NCI-H1417 treated with DMSO at 0.1 percent for 48 hours (cell line): ENCODE results near the gene PDE10A.

Experiments used
- DNase-seq: peaks from one replicate; lab custom pipeline; 2025; lab: John Stamatoyannopoulos, UW

PDE10A gene

DNA sequence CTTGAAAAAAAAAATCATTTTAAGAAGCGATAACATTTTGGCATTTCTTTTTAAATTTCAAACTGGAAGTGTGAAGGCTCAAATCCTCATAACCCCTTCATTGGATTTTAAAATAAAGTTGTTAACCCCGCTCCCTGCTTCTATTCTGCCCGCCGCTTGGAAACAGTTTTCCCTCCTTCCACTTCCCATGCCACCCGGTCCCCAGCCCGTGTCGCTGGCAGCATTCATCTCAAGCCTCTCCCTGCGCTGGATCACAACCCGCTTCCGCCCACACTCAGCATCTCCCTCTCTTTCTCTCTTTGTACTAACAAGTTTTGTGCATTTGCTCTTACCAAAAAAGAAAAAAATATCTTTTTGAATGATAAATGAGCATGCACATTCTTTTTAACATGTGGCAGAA lies 15.4 kb upstream of the PDE10A start:
- no peak for DNase-seq

DNA sequence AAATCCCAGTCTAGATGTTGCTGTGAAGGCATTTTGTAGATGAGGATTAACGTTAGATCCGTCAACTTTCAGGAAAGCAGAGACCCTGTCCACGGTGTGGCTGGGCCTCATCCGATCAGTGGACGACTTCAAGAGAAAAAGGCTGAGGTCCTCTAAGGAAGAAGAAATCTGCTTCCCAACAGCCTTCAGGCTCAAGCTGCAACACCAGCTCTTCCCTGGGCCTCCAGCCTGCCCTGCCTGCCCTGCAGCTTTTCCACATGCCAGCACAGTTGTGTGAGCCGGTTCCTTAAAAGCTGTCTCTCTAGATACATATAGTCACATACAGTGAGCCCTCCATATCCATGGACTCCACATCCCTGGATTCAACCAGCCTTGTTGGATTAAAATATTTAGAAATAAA lies 14.1 kb upstream of the PDE10A start:
- no peak for DNase-seq

DNA sequence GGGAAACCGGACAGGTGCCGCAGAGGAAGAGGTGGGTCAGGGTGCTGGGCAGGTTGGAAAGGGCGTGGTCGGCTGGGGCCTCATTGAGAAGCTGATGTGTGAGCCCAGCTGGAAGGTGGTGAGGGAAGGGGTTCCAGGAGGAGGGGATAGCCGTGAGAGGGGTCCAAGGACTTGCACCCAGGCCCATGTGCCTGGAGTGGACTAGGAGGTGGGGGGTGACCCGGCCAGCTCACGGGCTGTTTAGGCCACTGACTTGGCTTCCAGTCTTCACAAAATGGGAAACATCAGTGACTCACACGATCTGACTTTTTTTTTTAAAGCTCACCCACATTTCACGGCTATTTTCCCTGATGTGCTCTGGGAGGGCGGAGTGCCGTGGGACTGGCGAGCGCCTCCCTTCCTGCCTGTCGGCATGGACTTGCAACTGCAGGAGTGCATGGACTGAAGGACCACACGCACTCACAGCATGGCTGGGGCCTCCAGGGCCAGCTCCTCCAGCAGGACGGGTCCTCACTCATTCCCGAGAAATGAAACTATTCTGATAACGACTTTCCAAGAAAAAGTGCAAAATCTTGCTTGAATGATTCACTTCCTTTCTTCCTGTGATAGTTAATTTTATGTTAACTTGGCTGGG lies 13.5 kb upstream of the PDE10A start:
- DNase-seq: no peak

DNA sequence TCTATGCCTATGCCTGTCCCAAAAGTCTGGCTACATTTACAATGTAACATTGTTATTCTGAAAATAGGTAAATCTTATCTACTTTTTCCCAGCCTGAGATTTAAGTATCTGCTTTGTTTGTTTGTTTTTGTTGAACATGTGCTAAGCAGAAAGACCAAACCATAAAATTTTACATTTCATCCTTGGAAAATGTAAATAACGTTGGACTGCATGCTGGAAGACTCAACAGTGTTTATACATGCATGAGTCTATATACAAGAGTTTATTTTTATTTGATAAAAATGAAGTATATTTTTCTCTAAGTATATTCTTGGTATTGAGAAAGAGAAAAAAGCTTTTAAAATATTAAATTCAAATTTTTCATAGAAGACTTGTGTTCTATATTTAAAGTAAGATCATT lies 12.1 kb upstream of the PDE10A start:
- no peak for DNase-seq

DNA sequence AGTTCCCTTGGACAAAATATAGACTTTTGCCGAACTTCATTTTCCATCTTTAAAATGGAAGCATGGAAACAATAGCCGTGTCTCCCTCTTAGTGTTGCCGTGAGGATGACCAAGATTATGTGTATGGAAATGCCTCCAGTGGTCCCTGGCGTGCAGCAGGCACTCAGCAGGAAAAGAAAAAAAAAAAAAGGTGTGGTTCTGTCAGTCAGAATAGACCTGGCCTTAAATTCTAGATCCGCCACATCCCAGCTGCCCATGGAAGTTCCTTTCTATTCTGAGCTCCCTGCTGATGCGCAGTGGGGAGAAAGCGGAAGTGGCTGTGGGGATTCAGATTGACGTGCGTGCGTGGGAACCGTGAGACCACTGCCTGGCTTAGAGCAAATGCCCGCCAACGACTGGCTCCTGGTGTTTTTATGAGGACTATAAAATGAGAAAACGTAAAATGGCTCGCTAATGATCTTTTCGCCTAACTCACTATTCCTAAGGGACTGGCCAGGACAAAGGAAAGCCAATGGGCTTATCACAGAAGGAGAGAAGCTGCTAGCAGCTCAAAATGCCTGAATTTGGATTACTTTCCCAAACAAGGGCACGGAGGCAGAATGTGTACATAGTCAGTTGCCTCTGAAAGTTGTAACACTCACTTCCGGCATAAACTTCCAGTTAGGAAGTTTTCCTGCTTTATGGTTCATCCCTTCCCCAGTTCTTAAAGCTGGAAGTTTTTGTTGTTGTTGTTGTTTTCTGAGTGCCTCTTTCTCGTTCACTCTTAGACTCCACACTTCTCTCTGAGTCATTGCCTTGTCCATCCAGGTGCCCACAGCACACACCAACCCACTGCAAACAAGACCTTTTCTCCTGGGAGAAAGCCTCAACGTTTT lies 11.4 kb upstream of the PDE10A start:
- DNase-seq: no peak

DNA sequence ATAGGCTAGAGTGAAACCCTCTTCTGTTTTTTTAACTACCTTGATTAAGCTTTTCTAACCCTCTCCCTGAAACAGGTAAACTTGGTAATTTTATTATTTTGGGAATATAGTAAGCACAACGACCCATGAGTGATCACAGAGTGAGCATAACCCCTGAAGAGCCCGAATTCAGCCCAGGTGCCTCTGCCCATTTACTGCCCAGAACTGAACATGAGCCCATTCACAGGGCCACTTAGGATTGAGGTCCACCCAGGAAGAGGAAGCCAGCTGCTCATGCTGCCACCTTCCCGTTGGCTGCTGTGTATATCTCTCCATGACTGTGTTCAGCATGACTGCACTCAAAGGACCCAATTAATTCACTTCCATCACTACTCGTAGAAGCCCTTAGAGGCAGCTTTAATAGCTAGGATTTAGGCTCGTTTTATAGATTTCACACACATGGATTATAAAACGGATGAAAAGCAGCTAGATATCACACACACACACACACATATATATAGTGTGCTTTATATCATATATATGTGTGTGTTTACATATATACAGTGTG lies 8.3 kb upstream of the PDE10A start:
- DNase-seq: no peak

DNA sequence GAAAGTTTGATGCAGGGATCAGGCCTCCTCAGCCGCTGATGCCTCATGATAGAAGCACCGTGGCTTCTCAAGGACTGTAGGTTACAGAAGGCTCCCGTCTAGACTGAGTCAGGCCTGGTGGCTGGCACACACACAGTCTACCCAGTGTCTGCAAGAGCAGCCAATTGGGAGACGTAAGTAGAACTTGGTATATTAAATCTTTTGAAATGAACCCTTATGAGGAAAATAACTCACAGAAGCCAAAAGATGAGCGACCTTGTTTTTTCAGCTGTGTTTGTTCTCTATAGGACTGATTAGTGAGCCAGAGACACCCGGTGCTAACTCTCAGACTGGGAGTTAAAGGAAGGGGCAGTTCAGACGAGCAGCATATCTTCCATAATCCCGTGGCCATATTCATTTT lies 5.9 kb upstream of the PDE10A start:
- no peak for DNase-seq

DNA sequence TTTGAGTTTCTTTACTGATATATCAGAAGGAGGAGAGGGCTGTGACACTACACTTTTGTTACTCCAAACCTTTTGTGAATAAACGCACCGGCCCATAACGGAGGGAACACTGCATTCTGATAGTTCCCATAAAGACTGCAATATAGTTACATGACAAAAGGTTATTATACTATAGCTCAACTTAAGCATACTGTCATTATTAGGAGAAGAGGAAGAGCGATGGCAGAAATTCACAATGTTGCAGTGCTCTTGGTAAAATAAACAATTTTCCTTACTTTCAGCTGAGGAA lies 2.3 kb upstream of the PDE10A start:
- DNase-seq: no peak

DNA sequence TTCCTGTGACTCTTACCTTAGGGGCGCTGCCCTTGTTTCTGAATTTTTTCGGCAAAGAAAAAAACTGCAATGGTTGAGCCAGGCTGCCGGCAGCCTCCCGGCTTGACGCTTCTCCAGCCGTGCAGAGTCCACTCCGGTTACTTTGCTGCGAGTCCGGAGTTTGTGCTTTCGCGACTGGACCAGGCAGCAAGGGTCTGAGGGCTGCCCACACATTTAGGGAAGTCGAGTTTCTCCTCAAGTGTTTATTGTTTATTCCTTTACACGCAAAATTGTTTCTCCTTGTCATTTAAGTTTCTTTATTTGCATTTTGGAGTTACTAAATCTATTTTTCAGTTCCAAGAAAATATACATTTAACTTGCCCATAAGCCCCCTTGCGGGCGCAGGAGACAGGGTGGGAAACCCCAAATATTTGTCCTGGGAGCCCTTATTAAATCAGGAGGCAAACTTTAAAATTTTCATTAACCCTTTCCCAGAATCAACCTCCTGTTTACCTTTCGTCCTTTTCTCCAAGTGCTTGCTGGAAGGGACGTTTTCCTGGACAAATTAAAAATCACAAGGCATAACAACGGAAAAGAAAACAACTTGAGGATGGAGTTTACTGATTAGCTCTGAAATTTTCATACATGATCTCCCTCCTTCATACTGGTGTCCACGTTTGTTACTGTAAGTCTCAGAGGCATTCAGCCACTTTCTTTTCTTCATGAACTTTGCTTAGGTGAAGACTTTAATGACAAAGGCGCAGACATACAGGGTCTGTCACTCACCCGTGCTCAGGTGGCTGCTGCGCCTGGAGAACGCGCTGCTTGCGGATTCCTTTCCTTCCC lies 1.7 kb upstream of the PDE10A start:
- no peak for DNase-seq

DNA sequence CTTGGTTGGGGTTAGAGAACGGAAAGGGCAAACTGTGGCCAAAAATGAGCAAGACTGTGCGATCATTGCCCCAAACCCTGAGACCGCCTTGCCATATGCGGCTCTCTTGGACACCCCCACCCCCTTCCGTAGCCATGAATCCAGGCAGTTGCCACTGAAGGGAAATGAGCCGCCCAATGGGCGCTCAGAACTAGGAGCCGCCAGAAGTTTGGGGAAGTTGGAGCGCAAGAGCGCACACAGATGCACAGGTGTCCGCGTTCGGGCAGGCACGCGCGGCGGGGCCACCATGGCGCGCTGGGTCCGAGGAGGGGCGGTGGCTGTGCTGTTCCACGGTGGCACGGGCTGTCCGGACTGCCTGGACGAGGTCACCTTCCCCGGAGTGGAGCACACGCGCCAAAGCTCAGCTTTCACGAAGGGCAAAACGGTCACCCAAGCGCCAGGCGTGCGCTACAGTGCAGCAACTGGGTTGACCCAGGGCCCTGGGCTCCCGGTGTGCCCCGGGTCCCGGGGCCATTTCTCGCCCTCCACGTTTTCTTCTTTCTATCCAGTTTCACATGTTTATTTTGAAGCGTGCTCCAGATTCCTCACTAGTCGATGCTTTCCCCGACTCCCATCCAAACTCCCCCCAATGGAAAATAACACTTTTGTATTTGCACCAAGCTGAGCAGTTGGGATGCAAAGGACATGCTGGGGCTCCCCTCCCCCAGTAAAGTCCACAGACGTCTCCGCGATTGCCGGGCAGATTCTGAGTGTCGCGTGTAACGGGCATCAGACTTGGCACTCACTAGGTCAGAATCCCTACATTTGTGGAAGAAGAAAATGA lies 906 bp upstream of the PDE10A start:
- DNase-seq: no peak

DNA sequence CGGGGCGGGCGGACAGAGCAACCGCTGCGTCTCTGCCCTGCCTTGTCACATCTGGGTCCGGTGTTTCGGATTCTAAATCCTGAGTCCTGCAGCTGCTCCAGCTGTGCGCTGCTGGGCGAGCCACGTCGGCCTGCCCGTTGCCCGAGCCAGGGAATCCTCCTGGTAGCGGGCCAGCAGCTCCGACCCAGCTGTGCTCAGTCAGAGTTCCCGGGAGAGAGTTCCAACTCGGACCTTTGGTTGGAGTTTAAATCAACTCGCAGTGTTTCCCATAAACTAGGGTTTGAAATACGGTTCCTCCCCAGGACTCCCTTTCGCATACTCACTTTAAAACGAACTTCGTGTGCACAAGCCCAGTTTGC lies 315 bp upstream of the PDE10A start:
- DNase-seq: no peak

DNA sequence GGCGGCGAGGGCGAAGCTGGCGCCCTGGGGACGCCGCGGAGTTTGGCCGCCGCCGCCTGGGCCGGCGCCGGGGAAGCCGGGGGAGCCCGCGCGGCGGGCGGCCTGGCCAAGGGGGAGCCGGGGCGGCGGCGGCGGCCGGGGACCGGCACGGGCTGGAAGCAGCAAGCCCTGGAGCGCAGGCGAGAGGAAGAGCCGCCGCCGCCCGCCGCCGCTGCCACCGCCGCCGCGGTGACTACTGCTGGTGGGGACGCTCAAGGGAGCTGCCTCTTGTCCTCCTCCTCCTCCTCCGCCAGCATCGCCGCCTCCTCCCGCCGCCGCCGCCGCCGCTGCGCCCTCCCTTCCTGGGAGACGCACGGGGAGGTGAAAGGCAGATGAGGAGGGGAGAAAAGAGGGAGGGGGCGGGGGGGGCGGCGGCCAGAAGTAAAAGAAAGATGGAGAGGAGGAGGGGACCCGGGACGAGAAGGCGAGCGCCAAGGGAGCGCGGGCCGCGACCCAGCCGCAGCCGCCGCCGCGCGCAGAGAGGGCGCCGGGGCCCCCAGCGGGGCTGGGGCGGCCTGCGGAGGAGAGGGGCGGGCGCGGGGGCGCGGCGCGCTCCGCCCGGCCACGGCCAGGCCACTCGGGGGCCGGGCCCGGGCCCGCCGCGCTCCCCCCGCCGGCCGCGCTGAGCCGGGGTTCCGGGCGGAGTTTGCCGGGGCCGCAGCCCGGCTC lies 846 bp downstream of the PDE10A start:
- no peak for DNase-seq

DNA sequence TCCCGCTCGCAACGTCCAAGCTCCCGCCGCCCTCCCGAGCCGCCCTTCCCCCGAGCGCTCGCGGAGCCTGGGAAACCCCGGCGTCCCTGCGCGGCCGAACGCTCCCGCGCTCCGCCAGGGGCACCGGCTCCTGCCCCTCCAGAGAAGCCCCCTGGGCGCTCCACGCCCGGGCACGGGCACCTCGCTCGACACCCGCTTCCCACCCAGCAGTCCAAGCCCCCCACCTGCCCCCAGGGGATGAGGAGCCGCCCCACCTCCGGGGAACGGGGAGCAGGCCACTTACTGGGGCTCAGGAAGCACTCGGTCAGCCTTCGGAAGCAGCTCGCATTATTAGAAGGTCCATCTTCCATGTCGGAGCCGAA lies 1.4 kb downstream of the PDE10A start:
- DNase-seq: no peak

DNA sequence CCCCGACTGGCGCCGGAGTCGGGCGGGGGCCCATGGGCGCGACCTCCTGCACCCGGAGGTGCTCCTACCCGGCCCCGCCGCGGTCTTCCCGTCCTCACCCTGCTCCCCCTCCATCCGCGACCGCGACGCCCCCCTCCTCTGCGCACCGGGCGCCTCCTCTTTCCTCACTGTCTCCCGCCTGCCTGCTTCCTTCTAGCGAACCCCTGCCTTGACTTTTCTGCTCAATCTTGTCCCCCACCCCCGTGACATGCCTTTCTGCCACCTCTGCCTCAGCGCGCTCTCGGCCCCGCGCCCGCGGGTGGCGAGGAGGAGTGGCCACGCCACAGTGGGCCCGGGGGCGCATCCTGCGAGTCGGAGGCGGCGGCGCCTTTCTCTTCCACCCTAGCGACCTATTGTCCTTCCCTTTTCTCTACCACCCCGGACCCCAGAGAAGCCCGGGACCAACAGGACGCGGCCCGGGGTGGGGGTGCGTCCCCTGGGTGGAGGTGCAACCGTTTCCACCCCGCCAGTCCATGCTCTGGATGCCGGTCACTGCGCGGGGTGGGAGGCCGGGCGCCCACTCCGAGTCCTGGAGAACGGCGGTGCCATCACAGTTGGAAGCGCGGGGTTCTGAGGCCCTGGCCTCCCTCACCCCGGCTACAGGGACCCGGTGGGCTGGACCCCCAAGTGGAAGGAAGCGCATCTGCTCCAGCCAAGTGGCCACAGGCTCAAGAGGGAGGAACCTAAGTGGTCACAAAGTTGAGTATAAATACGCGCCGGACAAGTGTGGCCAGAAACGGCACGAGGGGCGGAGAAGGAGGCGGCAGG lies 2.0 kb downstream of the PDE10A start:
- no peak for DNase-seq

DNA sequence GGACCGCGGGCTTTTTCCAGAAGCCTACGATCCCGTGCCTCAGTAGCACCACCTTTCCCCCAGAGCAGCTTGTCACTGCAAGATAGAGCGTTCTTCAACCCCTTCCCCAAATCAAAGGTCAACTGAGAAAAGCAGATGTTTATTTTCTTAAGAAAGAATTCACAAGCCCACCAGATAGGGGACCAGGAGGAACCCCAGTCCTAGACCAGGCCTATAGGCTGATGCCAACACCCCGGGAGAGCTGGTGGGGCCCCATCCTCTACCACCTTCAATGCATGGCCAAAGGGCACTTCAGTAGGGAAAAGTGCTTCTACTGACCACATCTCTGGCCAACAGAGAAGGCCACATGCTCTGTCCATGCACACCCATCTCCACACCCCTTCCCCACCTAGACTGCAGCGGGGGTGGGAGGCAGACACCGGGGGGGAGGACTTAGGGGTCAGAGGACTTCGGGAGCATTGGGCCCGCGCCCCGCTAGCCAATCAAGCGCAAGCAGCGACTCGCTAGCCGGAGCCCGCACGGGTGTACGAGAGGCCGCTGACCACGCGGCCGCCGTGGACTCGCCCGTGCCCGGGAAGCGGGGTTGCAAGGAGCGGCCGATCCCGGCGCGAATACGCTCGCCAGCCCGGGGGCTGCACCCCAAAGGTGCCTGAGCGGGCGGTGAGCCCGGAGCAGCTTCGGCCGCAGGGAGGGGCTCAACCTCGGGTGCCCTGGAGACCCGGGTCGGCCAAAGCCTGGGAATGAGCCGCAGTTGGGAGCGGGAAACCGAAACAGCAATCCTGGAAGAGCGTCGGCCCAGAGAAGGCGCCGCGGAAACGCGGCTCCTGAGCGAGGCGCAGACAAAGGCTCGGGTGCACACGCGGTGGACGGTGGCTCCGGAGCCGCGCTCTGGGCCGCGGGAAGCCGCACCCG lies 2.8 kb downstream of the PDE10A start:
- no peak for DNase-seq

DNA sequence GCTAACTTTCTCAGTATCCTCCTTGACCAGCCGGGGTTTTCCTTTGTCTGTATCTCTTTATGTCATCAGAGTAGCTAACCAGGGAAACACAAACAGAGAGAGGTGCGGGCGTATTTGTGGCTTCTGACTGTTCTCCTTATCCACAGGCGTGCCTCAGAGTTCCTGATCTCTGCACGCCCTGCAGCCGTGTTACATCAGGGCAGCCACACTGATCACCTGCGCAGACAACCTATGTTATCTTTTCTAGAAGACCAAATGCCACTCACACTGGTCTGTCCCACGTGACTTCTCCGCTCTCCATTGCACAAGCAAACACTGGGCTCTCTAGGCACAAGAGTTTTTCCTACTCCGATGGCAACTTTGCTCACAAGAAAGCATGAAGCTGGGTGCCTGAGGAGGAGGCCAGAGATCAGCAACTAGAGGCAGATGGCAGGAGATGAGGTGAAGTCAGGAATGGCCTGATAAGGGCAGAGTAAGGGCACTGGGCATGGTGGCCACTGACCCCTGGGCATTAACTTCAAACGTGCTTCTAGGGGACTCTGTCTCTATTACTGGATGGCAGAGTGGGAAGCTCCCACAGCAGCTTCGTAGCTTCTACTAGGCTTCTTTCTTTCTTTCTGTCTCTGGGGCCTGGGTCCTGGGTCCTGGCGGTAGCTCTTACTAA lies 4.5 kb downstream of the PDE10A start:
- DNase-seq: no peak

DNA sequence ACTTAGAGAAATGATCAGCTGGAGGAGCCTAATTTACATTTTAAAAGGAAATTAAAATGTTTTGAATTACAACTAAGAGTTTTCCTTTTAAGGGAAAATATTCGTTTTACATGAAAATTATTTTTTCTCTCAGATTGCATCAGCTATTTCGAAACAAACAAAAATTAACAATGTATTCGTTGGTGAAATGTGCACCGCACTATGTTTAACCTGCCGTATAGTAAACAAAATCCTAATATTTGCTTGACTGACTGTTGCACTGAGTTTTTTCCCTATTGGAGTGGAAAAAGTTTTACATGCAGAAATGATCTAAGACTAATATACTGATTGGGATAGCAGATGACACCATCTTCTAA lies 5.7 kb downstream of the PDE10A start:
- DNase-seq: no peak

DNA sequence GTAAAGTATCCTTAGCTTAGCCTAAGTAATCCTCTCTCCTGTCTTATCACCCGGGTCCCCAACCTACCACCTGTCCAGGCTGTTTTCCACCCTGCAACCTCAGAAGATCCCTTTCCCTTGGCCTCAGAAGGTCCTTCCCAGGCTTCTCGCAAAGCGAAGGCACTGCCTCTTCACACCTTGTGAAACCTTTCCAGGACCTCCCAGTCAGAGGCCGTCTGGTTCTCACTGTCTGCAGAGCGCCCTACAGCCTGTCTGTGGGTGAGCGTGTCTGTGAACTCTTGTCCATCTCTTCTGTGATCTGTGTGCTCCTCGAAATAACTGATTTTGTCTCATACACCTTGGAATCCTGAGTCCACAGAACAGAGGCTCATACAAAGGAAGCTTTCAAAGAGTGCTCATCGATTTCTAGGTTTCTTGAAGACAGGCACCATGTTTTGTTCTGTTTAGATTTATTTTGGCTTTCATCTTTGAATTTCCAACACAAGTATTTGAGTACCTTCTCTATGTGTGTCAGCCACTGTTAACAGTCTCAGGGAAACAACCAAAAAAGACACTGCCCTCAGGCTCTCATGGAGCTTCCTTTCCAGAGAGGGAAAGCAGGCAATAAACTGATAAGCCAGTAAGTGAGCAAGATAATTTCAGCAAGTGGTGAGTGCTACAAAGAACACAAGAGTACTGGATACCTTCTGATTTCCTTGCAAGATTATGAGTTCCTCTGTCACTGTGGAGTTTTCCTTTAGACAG lies 6.3 kb downstream of the PDE10A start:
- DNase-seq: no peak
